Stimulated activated naive B cell treated with anti-CD40 and anti-IgM and Interleukin-4, amounts not matched to agents 10 μg/mL and 1 μg/mL and 100 μg/mL, for 72 hours (primary cell): ENCODE measurements around the gene CHD2.

ENCODE experiments used
- ATAC-seq, 2 donors: fragments of 150-1000 bp; cut with Tn5 transposase; replicated peaks; 2 replicates each; pipeline ENCODE4 v1.10.0; 2021; ENCODE audit warnings: moderate library complexity in 1 of 2
- DNase-seq: peaks from one replicate; pipeline ENCODE4 v3.0.0; 2021
- H3K27ac Mint-ChIP-seq: one replicate; pipeline ENCODE4 v1.8.0; 2022; ENCODE audit warnings: mild to moderate bottlenecking, mixed read lengths
- H3K27me3 Mint-ChIP-seq, 2 donors: one replicate each; pipeline ENCODE4 v1.8.0; 2022; ENCODE audit warnings: mixed read lengths in 2 of 2
- H3K36me3 Mint-ChIP-seq, 2 donors: one replicate each; pipeline ENCODE4 v1.8.0; 2022; ENCODE audit warnings: mixed read lengths in 2 of 2, mild to moderate bottlenecking in 1 of 2
- H3K4me1 Mint-ChIP-seq, 2 donors: one replicate each; pipeline ENCODE4 v1.8.0; 2022; ENCODE audit warnings: mixed read lengths in 2 of 2, mild to moderate bottlenecking in 1 of 2
- H3K4me3 Mint-ChIP-seq, 2 donors: one replicate each; pipeline ENCODE4 v1.8.0; 2022; ENCODE audit warnings: mild to moderate bottlenecking in 2 of 2, mixed read lengths in 2 of 2, moderate library complexity in 1 of 2
- H3K9me3 Mint-ChIP-seq, 2 donors: one replicate each; pipeline ENCODE4 v1.8.0; 2022; ENCODE audit warnings: mixed read lengths in 2 of 2, mild to moderate bottlenecking in 1 of 2

Gene CHD2

DNA sequence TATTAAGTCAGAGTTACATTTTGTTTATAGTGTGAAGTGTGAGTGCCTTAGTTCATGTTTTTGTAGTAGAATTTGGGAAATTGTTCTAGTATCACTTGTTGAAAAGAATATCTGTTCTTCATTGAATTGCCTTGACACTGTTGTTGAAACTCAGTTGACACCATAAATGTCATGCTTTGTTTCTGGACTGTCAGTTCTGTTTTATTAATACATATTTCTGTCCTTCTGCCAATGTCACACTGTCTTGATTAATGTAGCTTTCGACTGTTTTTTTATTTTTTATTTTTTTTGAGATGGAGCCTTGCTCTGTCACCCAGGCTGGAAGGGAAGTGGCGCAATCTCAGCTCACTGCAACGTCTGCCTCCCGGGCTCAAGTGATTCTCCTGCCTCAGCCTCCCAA, 59.1 kb downstream of the CHD2 start:
- H3K27me3 Mint-ChIP-seq, result no peaks in the 10 kb centered on the region
- H3K36me3 Mint-ChIP-seq, result peaks cover 45 to 72% of the 10 kb centered on the region in 2 donors
- ATAC-seq, result no peak
- no peaks in the 10 kb centered on the region for H3K9me3 Mint-ChIP-seq
- H3K4me3 Mint-ChIP-seq, result no peak overlapping the region
- no peak for DNase-seq
- peaks cover 13 to 34% of the 10 kb centered on the region in 2 donors for H3K4me1 Mint-ChIP-seq
- H3K27ac Mint-ChIP-seq, result no peak overlapping the region

DNA sequence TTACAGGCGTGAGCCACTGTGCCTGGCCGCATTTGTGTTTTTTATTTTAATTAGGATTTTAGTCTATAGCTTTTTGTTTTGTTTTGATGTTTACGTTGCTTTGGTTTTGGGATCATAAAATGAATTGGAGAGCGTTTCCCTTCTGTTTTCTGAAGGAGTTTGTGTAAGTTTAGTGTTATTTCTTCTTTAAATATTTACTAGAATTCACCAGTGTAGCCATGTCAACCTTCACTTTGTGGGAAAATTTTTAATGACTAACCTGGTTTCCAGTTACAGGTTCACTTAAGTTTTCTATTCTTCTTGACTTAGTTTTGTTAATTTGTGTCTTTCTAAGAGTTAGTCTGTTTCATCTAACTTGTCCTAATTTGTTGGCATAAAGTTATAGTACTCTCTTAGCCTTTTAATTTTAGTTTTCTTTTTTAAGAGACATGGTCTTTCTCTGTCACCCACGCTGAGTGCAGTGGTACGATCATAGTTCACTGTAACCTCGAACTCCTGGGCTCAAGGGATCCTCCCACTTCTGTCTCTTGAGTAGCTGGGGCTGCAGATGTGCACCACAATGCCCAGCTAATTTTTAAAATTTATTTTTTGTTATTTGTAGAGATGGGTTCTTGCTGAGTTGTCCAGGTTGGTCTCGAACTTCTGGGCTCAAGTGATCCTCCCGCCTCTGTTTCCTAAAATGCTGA, 61.0 kb downstream of the CHD2 start:
- H3K4me1 Mint-ChIP-seq, result peaks cover 13 to 34% of the 10 kb centered on the region in 2 donors

DNA sequence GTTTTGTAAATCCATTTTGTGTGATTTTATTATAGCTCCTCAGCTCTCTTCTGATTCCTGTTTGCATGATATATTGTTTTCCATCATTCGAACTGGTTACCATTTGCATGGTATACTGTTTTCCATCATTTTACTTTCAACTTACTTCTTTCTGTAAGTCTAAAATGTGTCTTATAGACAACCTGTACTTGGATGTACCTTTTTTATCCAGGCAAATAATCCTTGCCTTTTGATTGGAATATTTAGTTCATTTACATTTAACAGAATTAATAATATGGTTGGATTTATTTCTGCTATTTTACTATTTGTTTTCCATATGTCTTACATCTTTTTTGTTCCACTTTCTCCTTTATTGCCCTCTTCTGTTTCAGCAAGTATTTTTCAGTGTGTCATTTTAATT, 62.8 kb downstream of the CHD2 start:
- DNase-seq (no peak), ATAC-seq (no peak)
- Mint-ChIP-seq H3K27ac (no peak overlapping the region), H3K9me3 (no peaks in the 10 kb centered on the region), H3K36me3 (peaks cover 39 to 69% of the 10 kb centered on the region in 2 donors), H3K4me3 (no peak overlapping the region), H3K4me1 (peaks cover 9 to 24% of the 10 kb centered on the region in 2 donors), H3K27me3 (no peaks in the 10 kb centered on the region)

More for the DNA sequence above, 61.0 kb downstream of the CHD2 start:
- no peaks in the 10 kb centered on the region for H3K9me3 Mint-ChIP-seq
- DNase-seq, result no peak
- ATAC-seq, result no peak
- no peak overlapping the region for H3K27ac Mint-ChIP-seq
- H3K27me3 Mint-ChIP-seq, result no peaks in the 10 kb centered on the region
- peaks cover 45 to 73% of the 10 kb centered on the region in 2 donors for H3K36me3 Mint-ChIP-seq
- no peak overlapping the region for H3K4me3 Mint-ChIP-seq

DNA sequence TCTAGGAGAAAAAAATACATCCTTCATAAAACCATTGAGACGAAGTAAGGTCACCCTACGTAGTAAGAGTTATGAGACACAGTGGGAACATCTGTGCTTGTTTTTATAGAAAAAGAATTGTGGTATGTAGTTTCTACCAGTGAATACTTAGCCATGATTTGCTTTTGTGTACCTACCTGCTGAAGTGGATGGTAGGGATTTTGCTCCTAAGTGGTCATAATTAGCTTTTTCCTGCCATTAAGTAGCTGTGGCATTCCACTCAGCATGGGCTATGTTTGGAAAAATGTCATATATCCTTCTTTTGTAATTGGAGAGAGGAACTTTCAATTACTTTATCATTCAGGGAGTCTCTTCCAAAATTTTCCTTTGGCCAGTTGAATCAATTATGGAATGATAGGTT, 63.7 kb downstream of the CHD2 start:
- H3K27me3 Mint-ChIP-seq, result no peaks in the 10 kb centered on the region
- no peak overlapping the region for H3K4me3 Mint-ChIP-seq
- no peak overlapping the region for H3K27ac Mint-ChIP-seq
- peaks cover 8 to 23% of the 10 kb centered on the region in 2 donors for H3K4me1 Mint-ChIP-seq
- DNase-seq (no peak), ATAC-seq (no peak)
- peaks cover 39 to 68% of the 10 kb centered on the region in 2 donors for H3K36me3 Mint-ChIP-seq
- no peaks in the 10 kb centered on the region for H3K9me3 Mint-ChIP-seq

DNA sequence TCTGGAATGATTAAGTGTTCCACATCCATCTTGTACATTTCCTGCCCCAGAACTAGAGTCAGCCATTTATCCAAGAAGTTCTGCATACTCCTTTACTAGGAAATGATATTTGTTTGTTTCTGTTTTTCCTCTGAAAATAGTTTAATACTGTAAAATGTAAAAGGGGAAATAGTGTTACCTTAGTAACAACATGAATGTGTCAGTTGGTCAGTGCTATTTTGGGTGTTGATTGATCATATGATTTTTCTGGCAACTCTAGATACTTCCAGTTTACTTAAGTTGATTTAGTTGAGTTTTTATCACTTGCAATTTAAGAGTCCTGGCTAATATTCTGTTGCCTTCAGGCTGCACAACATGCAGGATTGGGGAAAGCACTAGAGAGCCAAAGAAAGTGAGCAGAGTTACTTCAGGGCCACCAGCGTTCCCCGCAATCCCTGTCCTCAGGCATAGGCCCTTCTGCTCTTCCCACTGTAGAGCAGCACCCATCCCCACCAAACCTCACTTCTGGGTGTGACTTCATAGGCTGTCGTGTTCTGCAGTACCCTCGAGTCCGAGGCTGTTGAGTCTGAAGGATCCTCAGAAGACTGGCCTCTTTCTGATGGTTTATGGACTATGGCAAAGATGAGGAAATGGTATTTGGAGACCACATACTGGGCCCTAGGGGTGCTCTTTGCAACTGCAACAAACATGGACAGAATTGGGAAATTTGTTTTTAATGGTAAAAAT, 69.0 kb downstream of the CHD2 start:
- Mint-ChIP-seq H3K27ac (peak overlapping the region; percentile 42), H3K4me1 (peaks cover 13 to 29% of the 10 kb centered on the region in 2 donors), H3K4me3 (peak overlapping the region in 1 of 2 donors; percentile 44), H3K9me3 (no peaks in the 10 kb centered on the region), H3K27me3 (no peaks in the 10 kb centered on the region), H3K36me3 (peaks cover 37 to 64% of the 10 kb centered on the region in 2 donors)
- DNase-seq (no peak), ATAC-seq (peak in 1 of 2 donors; percentile 31)

DNA sequence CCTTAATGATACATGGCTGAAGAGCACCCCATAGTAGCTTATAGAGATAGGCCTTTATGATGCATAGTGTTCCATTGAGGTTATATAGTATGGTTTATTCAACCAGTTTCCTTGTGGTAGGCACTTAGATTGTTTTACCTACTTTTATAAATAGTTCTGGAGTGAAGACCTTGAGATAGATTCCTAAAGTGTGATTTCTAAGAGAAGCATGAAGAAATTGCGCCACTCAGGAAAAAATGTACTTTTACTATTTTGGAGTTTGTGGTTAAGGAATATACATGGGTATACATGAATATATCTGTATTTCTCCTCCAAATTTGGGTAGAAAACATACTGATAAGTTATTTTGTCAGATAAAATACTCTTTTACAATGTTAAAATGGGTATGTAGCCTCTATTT, 70.5 kb downstream of the CHD2 start:
- DNase-seq, result no peak
- H3K36me3 Mint-ChIP-seq, result peaks cover 40 to 64% of the 10 kb centered on the region in 2 donors
- ATAC-seq, result no peak
- H3K4me1 Mint-ChIP-seq, result peaks cover 13 to 29% of the 10 kb centered on the region in 2 donors
- H3K4me3 Mint-ChIP-seq, result no peak overlapping the region
- H3K9me3 Mint-ChIP-seq, result no peaks in the 10 kb centered on the region
- H3K27ac Mint-ChIP-seq, result no peak overlapping the region
- H3K27me3 Mint-ChIP-seq, result no peaks in the 10 kb centered on the region

DNA sequence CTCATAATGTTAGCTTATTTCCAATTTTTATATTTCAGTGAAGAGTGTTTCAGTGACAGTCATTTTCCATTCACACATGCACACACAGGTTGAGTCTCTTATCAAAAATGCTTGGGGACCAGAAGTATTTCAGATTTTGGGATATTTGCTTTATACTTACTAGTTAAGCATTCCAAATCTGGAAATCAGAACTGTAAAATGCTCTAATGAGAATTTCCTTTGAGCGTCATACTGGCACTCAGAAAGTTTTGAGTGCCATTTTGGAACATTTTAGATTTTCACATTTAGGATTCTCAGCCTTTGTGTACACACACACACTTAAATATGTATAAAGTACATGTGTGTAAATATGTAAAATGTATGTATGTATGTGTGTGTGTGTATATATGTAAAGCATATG, 71.0 kb downstream of the CHD2 start:
- ATAC-seq (no peak), DNase-seq (no peak)
- H3K27me3 Mint-ChIP-seq, result no peaks in the 10 kb centered on the region
- H3K4me3 Mint-ChIP-seq, result no peak overlapping the region
- H3K4me1 Mint-ChIP-seq, result peaks cover 13 to 29% of the 10 kb centered on the region in 2 donors
- peaks cover 42 to 68% of the 10 kb centered on the region in 2 donors for H3K36me3 Mint-ChIP-seq
- no peaks in the 10 kb centered on the region for H3K9me3 Mint-ChIP-seq
- H3K27ac Mint-ChIP-seq, result peak overlapping the region; percentile 70

DNA sequence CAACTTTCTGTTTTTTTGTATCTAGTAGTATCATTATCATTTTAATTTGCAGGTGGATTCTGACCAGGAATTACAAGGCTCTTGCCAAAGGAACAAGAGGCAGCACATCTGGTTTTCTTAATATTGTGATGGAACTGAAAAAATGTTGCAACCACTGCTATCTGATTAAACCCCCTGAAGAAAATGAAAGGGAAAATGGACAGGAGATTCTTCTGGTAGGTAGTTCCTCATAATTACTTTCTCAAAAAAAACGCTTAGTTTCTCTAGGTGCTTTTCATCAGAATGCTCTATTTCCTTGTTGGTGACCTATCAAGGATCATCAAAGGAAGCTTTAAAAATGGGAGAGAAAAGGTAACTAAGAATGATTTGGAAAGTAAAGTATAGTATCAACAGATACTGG, 71.6 kb downstream of the CHD2 start:
- Mint-ChIP-seq H3K27ac (peak overlapping the region; percentile 70), H3K4me3 (no peak overlapping the region), H3K4me1 (peaks cover 13 to 29% of the 10 kb centered on the region in 2 donors), H3K36me3 (peaks cover 42 to 66% of the 10 kb centered on the region in 2 donors), H3K9me3 (no peaks in the 10 kb centered on the region), H3K27me3 (no peaks in the 10 kb centered on the region)
- DNase-seq (no peak), ATAC-seq (no peak)

DNA sequence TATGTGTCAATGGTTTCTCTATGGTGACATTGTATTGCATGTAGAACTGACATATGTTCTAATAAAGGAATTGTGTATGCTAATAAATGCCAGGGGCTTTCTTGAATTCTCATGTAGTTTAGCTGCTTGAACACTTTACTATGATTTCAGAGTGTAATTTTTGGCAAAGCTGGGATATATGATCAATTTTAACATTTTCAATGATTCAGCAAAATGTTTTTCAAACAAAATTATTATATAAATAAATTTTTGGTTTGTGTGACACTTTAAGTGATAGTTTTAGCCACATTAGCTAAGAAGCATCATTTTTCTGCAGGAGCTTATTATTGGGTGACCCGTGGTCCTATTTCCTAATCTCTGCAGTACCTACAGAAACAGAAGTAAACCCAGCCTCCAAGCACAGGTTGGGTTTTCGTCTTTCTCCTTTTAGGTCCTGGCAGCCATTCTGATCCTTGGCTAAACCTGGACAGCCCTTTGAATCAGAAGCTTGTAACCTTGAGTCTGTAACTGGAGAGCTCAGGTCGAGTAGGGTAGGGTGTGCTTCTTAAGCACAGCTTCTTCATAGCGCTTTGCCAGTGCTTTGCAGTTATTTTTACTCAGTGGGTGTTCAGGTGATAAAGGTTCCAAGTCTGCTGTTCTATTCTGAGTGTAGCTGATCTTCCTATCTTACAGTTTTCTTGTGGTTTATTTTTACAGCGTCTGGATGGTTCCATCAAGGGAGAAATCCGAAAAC, 74.2 kb downstream of the CHD2 start:
- Mint-ChIP-seq H3K27ac (peak overlapping the region; percentile 39), H3K4me1 (peaks cover 14 to 43% of the 10 kb centered on the region in 2 donors), H3K4me3 (no peak overlapping the region), H3K36me3 (peaks cover 39 to 73% of the 10 kb centered on the region in 2 donors), H3K27me3 (no peaks in the 10 kb centered on the region), H3K9me3 (no peaks in the 10 kb centered on the region)
- no peak for DNase-seq
- no peak for ATAC-seq

DNA sequence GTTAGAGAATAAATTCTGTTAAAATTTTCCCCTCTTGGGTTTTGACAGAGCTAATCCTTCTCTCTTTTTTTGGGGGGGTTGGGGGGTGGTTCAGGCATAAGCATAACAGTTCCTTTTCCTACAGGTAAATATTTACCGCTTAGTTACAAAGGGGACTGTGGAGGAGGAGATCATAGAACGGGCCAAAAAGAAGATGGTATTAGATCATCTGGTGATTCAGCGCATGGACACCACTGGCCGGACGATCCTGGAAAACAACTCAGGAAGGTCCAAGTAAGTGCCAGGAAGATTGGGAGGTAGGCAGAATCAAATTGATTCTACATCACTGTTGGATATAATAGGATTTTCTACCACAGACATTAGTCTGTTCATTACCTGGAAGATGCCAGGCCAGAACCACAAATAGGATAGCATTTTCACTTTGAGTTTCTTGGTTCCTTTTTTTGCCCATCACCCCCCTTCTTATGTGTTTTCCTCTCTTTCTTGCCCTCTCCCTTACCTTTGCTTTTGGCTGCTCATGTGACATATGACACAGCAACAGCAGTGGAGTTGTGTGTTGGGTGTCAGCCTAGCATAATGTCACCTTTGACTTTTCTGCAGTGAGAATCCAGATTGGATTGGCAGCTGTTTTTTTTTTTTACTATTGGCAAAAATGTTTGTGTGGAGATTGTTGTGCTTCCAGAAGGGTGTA, 79.0 kb downstream of the CHD2 start:
- peaks cover 34 to 52% of the 10 kb centered on the region in 2 donors for H3K36me3 Mint-ChIP-seq
- H3K27ac Mint-ChIP-seq, result peak overlapping the region; percentile 66
- DNase-seq (no peak), ATAC-seq (peak; percentile 97)
- H3K4me3 Mint-ChIP-seq, result peak overlapping the region; percentile 17 to 31
- H3K27me3 Mint-ChIP-seq, result no peaks in the 10 kb centered on the region
- no peaks in the 10 kb centered on the region for H3K9me3 Mint-ChIP-seq
- peaks cover 10 to 33% of the 10 kb centered on the region in 2 donors for H3K4me1 Mint-ChIP-seq

DNA sequence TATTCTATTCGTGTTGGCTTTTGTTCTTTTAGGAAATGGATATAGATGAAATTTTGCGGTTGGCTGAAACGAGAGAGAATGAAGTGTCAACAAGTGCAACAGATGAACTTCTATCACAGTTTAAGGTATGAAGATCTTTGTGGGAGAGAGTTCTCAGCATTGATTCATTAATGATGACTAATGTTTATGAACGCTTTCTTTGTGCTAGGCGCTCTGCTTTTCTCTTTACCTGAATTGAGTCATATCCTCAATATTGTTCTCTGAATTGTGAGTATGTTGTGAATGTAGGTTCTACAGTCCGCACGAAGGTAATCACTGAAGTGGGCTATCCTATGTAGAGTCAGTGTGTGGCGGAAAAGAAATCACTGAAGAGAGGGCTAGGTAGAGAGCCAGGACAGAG, 81.2 kb downstream of the CHD2 start:
- Mint-ChIP-seq H3K36me3 (peaks cover 33 to 44% of the 10 kb centered on the region in 2 donors), H3K27ac (no peak overlapping the region), H3K4me1 (peaks cover 10 to 33% of the 10 kb centered on the region in 2 donors), H3K9me3 (no peaks in the 10 kb centered on the region), H3K27me3 (no peaks in the 10 kb centered on the region), H3K4me3 (no peak overlapping the region)
- ATAC-seq (no peak), DNase-seq (no peak)

DNA sequence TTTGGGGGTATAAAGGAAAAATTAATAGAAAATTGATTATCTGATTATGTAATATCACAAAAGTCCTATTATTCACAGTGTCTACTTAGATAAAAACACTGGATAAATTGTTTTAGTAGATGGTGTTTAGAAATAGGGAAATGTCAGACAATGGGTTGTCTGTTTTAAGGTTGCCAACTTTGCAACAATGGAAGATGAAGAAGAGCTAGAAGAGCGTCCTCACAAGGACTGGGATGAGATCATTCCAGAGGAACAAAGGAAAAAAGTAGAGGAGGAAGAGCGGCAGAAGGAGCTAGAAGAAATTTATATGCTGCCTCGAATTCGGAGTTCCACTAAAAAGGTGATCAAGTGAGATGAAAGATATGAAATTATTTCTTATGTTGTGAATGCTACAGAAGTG, 84.0 kb downstream of the CHD2 start:
- Mint-ChIP-seq H3K4me3 (no peak overlapping the region), H3K36me3 (peaks cover 32 to 40% of the 10 kb centered on the region in 2 donors), H3K4me1 (peaks cover 4 to 21% of the 10 kb centered on the region in 2 donors), H3K27me3 (no peaks in the 10 kb centered on the region), H3K27ac (peak overlapping the region; percentile 48), H3K9me3 (no peaks in the 10 kb centered on the region)
- no peak for ATAC-seq
- no peak for DNase-seq

DNA sequence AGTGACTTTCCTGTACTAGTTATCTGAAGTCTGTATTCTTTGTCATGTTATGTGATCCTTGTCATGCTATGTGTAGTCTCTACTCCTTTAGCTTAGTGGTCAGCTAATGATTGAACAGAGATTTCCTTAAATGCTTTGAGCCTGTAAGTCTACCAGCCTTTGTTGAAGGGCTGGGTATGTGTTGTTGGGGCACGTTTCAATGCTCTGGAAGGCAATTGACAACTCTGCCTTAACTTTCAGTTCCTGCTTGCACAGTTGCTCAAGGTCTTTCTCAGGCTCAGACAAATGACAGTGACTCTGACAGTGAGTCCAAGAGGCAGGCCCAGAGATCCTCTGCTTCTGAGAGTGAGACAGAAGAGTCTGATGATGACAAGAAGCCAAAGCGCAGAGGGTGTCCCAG, 89.3 kb downstream of the CHD2 start:
- Mint-ChIP-seq H3K36me3 (peaks cover 42 to 58% of the 10 kb centered on the region in 2 donors), H3K4me1 (peaks cover 10 to 21% of the 10 kb centered on the region in 2 donors), H3K27me3 (no peaks in the 10 kb centered on the region), H3K4me3 (peak overlapping the region; percentile 23 to 27), H3K27ac (peak overlapping the region; percentile 39), H3K9me3 (no peaks in the 10 kb centered on the region)
- DNase-seq (no peak), ATAC-seq (peak; percentile 85 to 94)

DNA sequence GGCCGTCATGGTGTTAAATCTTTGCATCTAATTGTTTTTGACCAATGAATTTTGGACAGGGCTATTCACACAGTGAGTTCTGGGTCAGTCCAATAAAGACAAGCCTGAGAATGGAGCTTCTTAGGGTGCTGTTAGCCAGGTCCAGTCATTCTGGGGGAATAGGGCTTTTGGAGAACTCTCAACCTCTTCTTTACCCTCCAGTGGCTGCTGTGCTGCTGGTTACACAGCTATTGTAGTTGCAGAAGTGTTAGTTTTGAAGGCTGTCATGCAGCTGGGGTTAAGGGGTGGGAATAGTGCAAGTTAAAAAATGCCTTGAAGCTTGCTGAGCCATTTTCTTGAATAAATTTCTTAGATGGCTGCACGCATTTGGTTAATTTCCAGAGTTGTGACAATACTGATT, 89.9 kb downstream of the CHD2 start:
- Mint-ChIP-seq H3K36me3 (peaks cover 44 to 62% of the 10 kb centered on the region in 2 donors), H3K4me1 (peaks cover 10 to 21% of the 10 kb centered on the region in 2 donors), H3K9me3 (no peaks in the 10 kb centered on the region), H3K27ac (peak overlapping the region; percentile 39), H3K4me3 (peak overlapping the region in 1 of 2 donors; percentile 22), H3K27me3 (no peaks in the 10 kb centered on the region)
- ATAC-seq, result peak; percentile 34 to 47
- no peak for DNase-seq
